Measurements from ENCODE around the gene FAM180A.

FAM180A gene

DNA sequence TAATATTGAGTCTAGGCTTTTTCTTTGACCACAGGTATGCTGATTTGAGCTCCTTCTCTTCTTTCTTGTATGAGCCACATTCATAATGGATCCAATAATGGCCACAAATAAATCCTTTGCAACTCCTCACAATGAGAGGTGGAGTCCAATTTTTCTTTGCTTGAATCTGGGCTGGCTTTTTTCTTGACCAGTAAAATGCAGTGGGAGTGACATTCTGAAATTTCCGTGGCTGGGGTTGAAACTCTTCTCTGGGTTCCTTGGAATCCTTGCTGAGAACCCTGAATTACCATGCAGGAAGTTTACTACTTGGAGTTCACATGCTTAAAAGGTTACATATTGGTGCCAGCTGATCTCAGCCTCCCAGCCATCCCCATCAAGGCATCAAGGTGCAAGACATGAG, 22.4 kb upstream of the FAM180A start:
- no peak for DNase-seq (ENCODE audit: low read depth)

DNA sequence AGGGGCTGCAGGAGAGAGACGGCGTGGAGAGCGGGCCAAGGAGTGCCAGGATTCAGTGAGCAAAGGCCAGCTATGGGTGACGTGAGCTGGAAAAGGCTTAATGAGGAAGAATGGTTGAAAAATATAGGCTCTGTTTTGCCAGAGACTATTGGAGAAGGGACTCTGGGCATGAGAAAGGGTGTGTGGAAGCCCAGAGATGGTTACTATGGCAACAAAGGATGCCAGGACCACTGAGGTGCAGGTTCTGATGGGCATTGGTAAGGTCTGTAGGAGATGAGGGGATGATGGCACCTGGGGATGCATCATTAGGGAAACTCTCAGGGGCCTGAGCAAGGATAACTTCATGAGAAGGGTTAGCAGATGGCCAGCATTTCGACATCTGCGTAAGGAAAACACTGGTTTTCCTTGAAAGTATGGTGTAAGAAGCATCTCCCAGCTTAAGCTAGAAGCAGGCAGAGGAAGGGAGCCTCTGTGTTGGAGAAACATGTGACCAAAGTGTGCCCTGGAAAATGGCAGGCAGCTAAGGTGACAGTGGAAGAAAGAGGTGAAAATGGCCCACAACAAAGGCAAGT, 21.6 kb upstream of the FAM180A start:
- DNase-seq (ENCODE audit: low read depth), result no peak

DNA sequence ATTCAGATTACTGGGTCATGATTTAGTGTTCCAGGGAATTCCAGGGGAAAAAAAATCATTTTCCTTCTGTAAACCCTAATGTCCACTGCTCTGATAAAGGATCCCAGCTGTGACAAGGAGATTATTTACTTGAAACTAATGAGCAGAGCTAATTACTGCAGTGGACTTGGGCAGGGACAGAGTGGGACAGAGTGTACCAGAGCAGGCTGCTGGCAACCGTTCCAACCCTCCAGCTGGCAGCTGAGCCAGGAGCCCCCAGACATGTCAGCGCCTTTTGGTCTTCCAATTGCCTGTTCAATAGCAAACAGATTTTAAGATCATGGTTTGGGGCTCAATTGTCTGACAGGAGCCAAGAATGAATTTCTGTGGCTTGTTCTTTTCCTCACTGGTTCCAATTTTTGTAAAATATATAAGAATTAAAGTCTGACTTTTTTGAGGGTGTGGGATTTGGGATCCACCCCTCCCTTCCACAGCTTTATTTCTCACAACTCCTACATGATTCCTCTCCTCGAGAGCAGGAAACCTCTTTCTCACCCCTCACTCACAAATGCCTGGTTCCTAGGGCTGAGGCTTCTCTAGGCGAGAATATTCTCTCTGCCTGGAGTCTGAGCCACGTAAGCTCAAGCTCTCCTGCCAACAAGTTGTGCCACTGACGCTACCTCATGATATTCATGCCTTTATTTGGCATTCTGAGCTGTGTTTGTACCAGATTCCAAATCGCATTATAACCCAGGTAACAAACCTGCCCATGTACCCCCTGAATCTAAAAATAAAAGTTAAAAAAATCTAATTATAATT, 20.6 kb upstream of the FAM180A start:
- DNase-seq (ENCODE audit: low read depth), result no peak

DNA sequence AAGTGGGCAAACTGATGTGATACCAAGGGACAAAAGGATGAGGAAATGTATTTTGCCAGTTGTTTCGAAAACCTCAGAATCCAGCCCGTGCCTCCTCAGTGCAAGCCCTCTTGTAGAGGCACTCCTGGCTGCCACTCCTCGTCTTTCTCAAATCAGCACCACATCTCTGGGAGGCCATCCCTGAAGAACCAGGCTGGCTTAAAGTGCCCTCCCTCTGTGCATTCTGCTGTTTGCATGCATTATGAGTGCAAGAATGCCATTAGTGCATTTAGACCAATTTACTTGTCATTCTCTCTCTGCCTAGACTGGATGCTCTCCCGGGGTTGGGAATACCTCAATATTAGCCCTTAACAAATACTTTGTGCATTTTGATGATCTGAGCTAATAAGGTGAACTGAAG, 19.9 kb upstream of the FAM180A start:
- no peak for DNase-seq (ENCODE audit: low read depth)

DNA sequence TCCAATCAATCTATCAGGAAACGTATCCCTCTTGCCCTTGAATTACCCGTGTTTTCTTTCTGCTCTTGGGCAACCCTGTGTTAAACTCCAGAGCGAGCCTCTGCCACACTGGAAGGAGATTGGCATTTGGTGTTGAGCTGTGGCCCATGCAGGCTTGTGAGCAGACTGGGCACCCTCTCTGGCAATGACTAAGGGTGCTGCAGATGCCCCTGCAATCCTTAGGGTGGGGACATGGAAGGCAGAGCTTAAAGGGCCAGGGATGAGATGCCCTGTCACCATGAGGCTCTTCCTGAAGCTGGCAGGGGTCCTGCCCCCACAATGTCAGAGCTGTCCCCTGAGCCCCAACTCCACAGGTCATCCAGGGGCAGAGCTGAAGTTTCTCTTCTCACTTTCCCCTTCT, 19.5 kb upstream of the FAM180A start:
- DNase-seq (ENCODE audit: low read depth), result no peak

DNA sequence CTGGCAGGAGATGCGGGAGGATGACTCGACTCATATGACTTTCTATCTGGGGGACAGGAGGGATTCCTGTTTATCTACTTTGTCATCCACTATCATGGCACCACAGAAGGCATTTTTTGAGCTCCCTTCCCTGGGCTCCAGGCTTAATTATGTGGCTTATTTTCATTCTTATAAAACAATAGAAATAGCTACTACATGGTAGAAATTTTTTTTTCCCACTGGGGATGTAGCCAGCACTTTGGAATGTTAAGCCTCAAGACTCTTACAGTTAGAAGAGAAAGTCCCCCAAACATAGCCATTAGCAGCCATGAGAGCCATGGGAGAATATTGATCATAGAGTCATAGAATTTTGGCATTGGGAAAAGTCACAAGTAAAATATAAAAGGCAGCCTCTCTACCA, 14.6 kb upstream of the FAM180A start:
- no peak for DNase-seq (ENCODE audit: low read depth)

DNA sequence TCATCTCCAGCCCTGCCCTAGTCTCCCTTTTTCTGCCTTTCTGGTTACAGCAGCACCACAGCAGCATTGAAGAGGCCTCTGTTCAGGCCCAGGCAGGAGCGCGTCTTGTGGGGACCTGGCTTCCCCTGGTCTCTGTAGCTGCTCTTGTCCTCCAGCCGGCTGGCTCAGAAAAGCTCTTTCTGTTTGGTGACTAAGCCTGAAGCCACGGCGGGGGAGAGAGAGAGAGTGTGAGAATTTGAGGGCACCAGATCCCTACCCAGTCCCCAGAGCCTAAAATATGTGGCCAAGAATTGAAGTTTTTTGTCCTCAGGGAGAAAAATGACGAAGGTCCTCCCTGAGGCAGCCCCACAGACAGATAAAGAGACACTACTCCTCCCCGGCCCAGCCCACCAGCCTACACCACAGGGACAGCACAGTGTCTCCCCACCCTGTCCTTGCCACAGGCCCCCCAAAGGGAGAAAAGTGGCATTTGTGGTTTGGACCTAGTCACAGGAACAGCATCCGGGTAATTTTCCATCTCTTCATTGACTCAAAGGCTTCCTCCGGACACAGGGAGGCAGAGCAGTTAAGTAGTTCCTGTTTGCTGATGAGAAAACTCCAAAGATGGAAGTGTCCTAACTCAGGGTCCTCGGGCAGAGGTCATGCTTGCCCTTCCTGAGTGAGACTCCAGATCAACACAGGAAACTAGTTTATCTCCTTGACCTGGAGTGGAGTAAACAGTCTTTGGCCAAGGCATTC, 13.3 kb upstream of the FAM180A start:
- no peak for DNase-seq (ENCODE audit: low read depth)

DNA sequence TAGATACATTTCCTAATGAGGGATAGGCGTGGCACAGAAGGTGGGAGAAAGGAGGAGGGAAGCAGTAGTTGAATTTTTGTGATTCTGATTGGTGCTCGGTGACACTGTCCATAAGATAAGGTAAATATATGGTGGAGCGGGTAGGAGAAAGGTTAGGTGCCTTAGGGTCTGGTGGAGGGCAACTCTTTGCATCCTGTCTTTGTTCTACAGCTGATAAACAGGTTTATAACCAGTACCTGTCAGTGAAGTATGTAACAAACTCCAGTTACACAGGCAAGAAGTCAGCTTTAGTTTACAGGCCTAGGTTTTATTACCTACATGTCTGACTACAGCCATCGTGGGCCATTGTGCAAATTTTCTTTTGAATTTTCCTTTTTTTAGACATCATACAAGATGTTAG, 10.9 kb upstream of the FAM180A start:
- DNase-seq (ENCODE audit: low read depth), result no peak

DNA sequence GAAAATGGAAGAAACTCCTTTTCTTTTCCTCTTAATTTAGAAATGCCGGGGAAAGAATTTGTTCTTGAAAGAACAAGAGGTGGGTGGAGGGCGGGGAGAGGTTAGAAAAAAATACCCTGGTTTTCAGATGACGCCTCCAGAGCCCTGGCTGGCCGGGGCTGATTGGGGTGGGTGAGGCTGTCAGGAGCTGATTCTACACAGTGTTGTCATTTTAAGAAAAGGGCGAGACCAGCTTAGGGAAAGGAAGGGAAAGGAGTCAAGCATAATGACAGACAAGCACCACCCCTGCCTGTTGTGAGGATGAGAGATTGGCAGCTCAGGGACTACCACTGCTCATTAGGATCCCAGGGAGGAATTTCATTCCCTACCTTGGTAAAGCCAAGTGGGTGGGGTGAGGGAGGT, 9.9 kb upstream of the FAM180A start:
- DNase-seq (ENCODE audit: low read depth), result no peak

DNA sequence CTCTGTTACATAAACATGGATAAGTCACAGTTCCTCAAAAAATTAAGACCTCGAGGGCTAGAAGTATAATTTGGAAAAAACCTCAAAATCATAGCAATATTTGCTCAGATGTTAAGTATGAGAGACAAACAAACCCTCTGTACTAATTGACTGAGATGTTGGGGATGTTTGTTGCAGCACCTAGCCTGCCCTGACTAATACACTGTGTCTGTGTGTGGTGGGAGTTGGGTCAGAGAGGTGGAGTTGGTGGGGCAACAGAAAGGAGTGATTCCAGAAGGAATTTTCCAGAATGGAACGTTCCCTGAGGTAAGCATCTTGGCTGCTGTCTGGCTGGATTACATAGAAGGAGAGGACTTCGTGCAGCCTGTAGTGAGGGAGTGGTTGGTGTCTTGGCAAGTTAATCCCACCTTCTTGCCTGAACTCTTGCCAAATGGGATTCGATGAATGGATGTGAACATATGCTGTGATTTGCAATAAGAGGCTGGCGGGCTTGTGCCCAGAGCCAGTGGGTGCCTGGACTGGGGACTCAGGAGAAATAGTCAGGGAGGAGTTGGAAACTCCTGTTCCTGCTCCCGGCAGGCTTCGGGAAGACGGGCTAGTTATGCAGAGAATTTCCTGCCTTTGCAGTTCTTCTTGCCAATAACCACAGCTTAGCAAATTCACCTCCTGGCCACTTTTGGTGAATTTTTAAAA, 9.3 kb upstream of the FAM180A start:
- DNase-seq (ENCODE audit: low read depth), result no peak

DNA sequence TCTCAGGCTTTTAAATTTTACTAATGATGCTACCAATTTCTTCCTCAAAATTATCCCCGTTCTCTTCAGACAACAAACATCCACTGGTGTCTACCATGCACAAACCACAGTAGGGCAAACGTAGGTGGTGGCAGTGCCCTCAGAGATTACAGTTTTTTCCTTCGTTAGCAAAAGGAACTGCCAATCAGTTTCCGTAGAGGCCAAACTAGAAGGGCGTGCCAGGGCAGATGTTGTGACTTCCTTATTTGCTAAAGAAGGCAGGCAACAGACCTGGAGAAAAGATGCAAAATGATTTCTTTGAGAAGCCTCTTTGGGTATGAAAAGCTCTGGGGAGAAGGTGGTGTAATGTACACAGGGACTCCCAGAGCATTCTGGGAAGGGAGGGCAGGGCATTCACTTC, 7.6 kb upstream of the FAM180A start:
- DNase-seq (ENCODE audit: low read depth), result no peak

DNA sequence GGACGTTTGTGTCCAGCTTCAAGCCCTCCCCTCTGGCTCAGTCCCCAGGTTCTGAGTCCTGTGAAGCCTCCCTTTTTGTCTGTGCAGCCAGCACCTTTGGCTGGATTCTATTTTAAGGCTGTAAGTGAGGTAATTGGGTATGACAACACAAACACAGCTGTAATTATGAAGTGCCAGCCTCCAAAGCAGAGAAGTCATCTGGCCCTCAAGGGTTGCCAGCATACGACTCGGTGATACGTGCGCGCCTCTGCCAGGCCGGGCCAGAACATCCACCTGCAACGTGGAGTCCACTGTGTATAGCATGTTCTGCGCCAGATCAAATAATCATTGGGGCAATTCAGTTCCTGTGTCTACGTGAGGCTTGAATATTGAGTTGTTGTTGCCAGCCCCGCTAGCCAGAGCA, 6.7 kb upstream of the FAM180A start:
- DNase-seq (ENCODE audit: low read depth), result no peak

DNA sequence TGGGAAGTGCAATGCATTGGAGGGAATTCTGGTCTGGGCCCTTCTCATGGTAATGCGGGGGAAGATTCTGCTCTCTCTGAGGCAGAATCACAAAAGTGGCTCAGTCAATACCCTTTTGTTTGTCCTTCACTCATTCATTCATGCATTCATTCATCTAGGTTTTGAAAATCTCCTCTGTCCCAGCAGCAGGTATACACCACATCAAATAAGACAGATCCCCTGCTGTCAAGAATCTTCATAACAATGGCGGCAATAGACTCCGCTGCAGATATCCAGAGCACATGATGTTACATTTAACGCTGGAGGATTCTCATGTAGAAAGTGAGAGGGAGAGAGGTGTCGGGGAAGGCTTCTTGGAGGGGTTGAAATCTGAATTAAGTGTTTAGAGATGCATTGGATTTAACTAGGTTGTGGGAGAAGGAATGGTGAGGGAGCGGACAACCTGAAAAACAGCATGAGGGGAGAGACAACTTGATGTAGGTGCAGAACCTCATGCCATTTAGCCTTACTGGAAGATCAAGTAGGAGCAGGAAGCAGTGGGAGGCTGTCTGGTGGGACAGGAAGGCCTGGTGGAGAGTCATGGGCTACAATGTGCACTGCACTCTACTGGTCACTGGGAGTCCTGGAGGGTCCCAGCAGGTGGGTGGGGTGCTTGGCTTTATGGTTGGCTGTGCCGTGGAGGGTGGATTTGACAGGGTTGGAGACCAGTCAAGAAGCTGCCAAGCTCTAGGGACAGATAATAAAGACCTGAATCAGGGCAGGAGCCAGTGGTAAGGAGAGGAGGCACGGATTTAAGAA, 5.2 kb upstream of the FAM180A start:
- no peak for DNase-seq (ENCODE audit: low read depth)

DNA sequence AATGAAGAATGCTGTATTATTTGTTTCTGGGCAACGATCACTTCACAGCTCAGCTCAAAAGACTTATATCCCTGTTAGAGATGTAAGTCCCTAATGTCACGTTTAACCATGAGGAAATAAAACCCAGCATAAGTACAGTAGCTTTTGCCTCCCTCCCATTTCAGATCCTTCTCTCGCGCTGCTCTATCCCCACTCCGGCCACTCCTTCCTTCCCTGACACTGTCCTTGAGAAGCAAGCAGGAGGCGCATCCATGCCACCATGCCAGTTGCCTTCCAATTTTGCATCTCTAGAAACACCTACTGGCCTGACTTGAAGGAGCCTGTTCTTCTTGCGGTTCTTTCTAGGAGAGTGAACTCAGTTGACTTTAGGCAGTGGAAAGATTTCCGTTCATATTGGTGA, 1.2 kb downstream of the FAM180A start:
- DNase-seq (ENCODE audit: low read depth), result no peak

DNA sequence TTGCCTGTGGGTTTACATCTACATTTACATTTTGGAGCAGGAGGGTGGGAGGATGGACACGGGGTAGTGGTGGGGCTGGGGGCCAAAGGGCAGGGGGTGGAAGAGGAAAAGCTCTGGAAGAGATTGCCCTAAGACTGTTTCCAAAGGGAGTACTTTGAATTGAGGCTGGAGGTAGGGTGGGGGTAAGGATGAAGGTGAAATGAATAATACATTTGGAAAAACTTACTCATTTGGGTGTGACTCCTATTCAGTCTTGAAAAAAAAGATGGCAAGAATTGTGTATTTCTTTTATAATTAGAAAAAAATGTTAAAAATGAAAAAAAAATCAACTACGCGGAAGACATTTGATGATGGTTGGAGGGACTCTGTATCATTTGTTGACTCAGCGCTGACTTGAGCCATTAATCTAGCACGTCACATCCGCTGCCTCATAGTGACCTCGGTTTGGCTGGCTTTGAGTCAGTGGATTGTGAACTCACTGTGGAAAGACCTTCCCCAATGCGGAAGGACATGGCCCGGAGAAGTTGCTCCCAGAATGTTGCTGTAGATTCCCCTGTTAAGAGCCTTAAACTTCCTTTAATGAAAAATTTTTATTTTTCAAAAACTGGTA, 2.8 kb downstream of the FAM180A start:
- DNase-seq (ENCODE audit: low read depth), result no peak

DNA sequence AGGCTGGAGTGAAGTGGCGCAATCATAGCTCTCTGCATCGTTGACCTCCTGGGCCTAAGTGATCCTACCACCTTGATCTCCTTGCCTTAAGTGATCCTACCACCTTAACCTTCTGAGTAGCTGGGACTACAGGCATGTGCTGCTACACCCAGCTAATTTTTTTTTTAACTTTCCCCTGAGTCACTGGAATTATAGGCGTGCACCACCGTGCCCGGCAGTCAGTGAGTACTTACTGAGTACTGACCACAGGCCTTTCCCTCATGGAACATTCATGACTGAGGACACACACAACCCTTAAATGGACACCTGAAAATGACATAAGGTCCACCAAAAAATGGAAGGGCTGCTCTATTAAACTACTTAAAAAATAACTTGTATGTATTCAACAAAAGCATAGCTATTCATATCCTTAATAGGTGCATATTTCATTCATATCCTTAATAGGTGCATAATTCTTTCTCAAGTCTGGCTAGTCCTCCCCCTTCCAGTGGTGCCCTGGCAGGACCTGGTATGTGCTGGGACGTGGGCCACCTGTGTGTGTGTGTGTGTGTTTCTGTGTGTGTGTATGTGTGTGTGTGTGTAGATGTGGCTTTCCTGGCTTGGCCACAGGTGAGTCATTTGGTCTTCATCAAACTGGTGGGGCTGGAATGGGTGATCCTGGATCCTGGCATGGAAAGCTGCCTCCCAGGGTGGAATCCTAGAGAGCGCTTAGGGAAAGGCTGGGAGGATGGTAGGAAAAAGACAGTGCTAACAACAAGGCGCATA, 3.5 kb downstream of the FAM180A start:
- no peak for DNase-seq (ENCODE audit: low read depth)

DNA sequence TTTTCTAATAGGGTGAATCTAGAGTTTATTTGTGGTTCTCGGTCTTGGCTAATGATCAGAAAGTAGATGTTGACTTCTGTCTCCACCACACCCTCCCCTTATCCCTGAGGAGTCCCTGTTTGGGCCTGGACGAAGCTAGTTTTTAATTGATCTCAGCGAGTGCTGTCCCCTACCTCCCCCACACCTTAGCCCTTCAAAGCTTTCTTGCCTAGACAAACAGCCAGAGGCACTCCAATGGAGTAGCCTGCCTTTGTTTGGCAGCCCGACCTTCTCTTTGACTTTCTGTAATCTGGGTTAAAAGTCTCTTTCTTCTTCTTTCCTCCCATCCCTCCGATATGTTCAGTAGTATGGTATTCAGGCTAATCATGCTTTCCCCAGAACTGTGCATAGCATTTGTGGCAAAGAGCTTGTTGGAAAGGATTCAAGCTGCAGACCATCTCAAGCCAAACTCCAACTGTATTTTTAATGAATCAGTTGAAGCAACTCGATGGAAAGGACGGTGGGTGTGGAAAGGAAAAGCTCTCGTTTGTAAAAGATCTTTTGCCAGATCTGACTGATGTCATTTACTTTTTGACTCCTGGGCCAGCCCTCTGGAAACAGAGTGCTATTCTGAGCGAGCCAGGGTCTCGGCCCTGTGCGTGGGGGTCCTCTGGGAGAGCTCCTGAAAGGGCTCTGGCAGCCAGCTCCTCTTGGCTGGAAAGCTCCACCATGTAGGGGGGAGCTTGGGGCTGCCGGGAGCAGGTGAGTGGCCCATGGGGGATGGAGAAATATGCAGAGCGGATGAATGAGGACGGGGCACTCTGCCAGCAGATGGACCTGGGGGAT, 4.5 kb downstream of the FAM180A start:
- no peak for DNase-seq (ENCODE audit: low read depth)

DNA sequence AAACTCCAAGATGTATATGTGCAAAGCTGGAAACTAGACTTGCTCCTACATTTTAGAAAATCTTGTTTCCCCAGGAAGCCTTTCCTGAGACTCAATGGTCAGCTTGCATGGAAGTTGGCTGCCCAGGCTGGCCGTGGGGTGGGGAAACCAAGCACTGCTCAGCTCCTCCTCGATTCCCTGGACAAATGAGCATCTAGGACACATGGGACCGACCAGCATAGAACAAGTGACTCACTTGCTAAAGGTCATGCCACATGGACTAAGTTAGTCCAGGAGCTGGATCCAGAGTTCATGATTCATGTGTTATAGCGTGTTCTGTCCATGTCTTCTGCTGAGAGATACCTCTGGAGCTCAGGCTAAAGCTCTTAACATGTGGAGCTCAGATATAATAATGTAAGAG, 6.2 kb downstream of the FAM180A start:
- DNase-seq (ENCODE audit: low read depth), result no peak

DNA sequence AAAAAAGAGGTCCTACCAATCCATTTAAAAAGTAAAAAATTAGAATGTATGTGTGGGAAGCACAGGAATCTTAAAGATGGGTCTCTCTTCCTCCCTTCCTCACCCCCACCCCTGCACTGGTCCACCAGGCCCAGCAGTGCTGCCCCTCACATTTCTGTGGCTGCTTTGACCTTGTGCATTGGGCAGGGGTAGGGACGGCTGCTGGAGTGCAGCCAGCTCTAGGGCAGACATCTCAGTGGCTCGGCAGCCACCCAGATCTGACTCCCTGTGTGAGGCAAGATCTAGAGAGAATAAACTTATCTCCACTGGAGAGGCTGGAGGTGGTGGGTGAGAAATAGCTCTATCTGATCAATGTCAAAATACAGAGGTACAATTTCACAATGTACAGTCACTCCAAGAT, 6.7 kb downstream of the FAM180A start:
- DNase-seq (ENCODE audit: low read depth), result no peak

DNA sequence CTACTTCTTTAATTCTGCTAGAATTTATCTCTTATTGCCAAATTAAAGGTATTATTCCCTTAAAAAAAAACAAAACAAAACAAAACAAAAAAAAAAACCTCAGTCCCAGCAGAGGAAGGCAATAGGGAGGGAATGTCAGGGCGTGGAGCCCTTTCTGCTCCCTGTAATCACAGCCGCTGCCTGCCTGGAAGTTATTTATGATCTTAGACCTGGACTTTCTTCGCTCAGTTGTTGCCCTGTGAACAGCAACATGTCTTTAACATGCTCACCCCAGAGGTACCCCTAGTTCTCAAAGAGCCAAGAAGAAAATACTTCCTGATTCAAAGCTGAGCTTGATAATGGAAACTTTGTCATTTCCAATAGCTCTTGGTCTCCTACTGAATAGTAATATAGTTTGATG, 7.7 kb downstream of the FAM180A start:
- no peak for DNase-seq (ENCODE audit: low read depth)
